HepG2 (cell line): Measurements from ENCODE around the gene RHBDD1. TPM values are rescaled to one million over a fixed set of nuclear protein-coding genes. Genes with fewer than 3 reads are reported as not detected.

Experiments used
- CREM ChIP-seq, 2 experiments: sonication (generic) in 1 of 2; formaldehyde crosslinking in 1 of 2; IDR thresholded peaks; 2 replicates each; pipeline versions ENCODE4 v1.4.0 to v1.6.1; 2016 to 2020; ENCODE audit warnings: antibody characterized with exemption in 1 of 2, mild to moderate bottlenecking in 1 of 2, missing genetic modification reagents in 1 of 2
- CSRNP1 ChIP-seq: sonication (generic); formaldehyde crosslinking; IDR thresholded peaks from 2 replicates; pipeline ENCODE4 v1.8.1; 2023; ENCODE audit warnings: mild to moderate bottlenecking, missing genetic modification reagents
- FOXA3 ChIP-seq: IDR thresholded peaks from 2 replicates; pipeline ENCODE4 v1.6.1; 2016; ENCODE audit warnings: missing genetic modification reagents, missing compliant biosample characterization
- HOXA9 ChIP-seq: sonication (generic); formaldehyde crosslinking; IDR thresholded peaks from 2 replicates; pipeline ENCODE4 v1.8.1; 2022; ENCODE audit warnings: missing genetic modification reagents, mild to moderate bottlenecking, moderate library complexity, borderline replicate concordance
- LRRFIP1 ChIP-seq: sonication (generic); formaldehyde crosslinking; conservative IDR thresholded peaks from 2 replicates; pipeline ENCODE4 v1.4.0; 2020; ENCODE audit warnings: missing genetic modification reagents
- MEIS2 ChIP-seq: sonication (generic); formaldehyde crosslinking; IDR thresholded peaks from 2 replicates; pipeline ENCODE4 v1.9.0; 2021; ENCODE audit warnings: mild to moderate bottlenecking, missing genetic modification reagents
- NCOA5 ChIP-seq: sonication (generic); formaldehyde crosslinking; IDR thresholded peaks from 2 replicates; pipeline ENCODE4 v1.4.0; 2020; ENCODE audit warnings: missing genetic modification reagents
- NFE2L1 ChIP-seq: sonication (generic); formaldehyde crosslinking; IDR thresholded peaks from 2 replicates; pipeline ENCODE4 v1.4.0; 2020; ENCODE audit warnings: missing genetic modification reagents, mild to moderate bottlenecking, borderline replicate concordance
- NPAS2 ChIP-seq: sonication (generic); formaldehyde crosslinking; IDR thresholded peaks from 2 replicates; pipeline ENCODE4 v1.8.0; 2022; ENCODE audit warnings: mild to moderate bottlenecking, missing genetic modification reagents, borderline replicate concordance
- PPARG ChIP-seq: conservative IDR thresholded peaks from 2 replicates; pipeline ENCODE4 v1.6.1; 2016; ENCODE audit warnings: missing biosample characterization, missing genetic modification reagents
- THAP9 ChIP-seq: sonication (generic); formaldehyde crosslinking; IDR thresholded peaks from 2 replicates; pipeline ENCODE4; 2020; ENCODE audit warnings: missing genetic modification reagents, mild to moderate bottlenecking, borderline replicate concordance
- ZBTB8A ChIP-seq: sonication (generic); formaldehyde crosslinking; IDR thresholded peaks from 2 replicates; pipeline ENCODE4 v1.4.0; 2020; ENCODE audit warnings: mild to moderate bottlenecking, low read depth, missing genetic modification reagents, borderline replicate concordance
- ZNF20 ChIP-seq: sonication (generic); formaldehyde crosslinking; IDR thresholded peaks from 2 replicates; pipeline ENCODE4 v1.4.0; 2020; ENCODE audit warnings: mild to moderate bottlenecking, moderate library complexity, missing genetic modification reagents
- ZNF350 ChIP-seq: sonication (generic); formaldehyde crosslinking; IDR thresholded peaks from 2 replicates; pipeline ENCODE4 v1.4.0; 2020; ENCODE audit warnings: mild to moderate bottlenecking, low read depth, missing genetic modification reagents, borderline replicate concordance
- ZNF468 ChIP-seq: sonication (generic); formaldehyde crosslinking; IDR thresholded peaks from 2 replicates; pipeline ENCODE4 v1.8.0; 2022; ENCODE audit warnings: mild to moderate bottlenecking, moderate library complexity, missing genetic modification reagents
- ZNF782 ChIP-seq: sonication (generic); formaldehyde crosslinking; IDR thresholded peaks from 2 replicates; pipeline ENCODE4 v1.4.0; 2020; ENCODE audit warnings: missing genetic modification reagents, mild to moderate bottlenecking, borderline replicate concordance
- polyA plus RNA-seq, 8 experiments: library from polyadenylated mRNA; depleted of rRNA in 3 of 8; stranded (reverse) in 7 of 8; unstranded in 1 of 8; fragments of >200 nt; fragmentation: Illumina TruSeq in 4 of 8; extraction: Trizol in 4 of 8; gene quantifications; 2 replicates each; pipeline versions ENCODE4 v1.2.1 to v1.2.3, GENCODE V29; 2011 to 2016; ENCODE audit warnings: low read depth in 4 of 8, missing spikeins in 1 of 8, mixed read lengths in 1 of 8; ENCODE audit not compliant: insufficient read depth in 1 of 8
- total RNA-seq, 5 experiments: library from RNA; depleted of rRNA; stranded (reverse); fragments of >200 nt; fragmentation: Illumina TruSeq; extraction: Trizol; gene quantifications; 2 replicates each; pipeline ENCODE4 v1.2.3, GENCODE V29; 2016; ENCODE audit warnings: low read depth in 1 of 5
- TF ChIP-seq, protein P1 (sequence below): sonication (generic); formaldehyde crosslinking; IDR thresholded peaks from 2 replicates; pipeline ENCODE4 v1.5.1; 2020; ENCODE audit warnings: missing genetic modification reagents, mild to moderate bottlenecking, borderline replicate concordance
- TF ChIP-seq, protein P2 (sequence below): IDR thresholded peaks from 2 replicates; pipeline ENCODE4 v1.6.1; 2016; ENCODE audit warnings: low read depth, borderline replicate concordance

The RHBDD1 gene
- total and polyA plus RNA-seq, 2 of the 13 experiments (the other 11 are each of a cell fraction or from before 2014, with no cell fraction given), result 8.2 to 9.5 TPM

DNA sequence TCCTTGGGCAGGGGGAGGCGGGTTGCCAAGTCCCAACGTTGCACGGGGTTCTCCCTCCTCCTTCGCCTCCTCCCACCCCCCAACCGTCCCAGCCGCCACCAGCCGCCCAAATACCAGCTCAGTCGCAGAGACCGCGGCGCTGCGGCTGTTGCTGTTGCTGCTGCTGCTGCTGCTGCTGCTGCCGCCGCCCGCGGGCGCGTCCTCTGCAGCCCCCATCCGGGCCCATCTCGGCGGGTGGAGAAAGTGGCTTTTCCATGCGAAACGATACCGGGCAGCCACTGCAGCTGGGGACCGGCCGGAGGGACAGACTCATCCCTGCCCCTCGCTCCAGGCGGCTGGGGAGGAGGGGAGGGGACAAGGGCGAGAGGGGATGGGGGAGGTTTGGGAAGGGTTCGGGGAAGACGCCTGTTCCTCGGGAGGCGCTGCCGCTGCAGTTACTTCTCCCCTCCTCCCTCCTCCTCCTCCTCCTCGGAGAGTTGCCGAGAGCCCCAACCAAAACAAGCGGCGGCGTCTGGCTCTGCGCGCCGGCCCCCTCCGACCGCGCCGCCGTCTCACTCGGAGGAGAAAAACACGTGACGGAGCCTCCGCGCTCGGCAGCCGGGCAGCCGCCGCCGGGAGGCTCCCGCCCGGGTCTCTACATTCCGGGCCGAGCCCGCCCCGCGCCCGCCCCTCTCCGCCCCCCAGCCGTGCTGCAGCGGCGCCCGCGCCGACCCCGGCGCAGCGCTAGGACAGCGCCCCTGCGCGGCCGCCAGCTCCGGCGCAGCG, 36.5 kb upstream of the RHBDD1 start, which contains the start of gene IRS1 (continued):
- TF ChIP-seq THAP9 (no peak), ZNF468 (CRISPR knock-in tag) (no peak), PPARG (CRISPR knock-in tag) (no peak), ZBTB8A (CRISPR knock-in tag) (no peak), LRRFIP1 (CRISPR knock-in tag) (no peak), MEIS2 (CRISPR knock-in tag) (peak; percentile 65), CREM (IDR thresholded peaks at IDR 0.05) (no peak), CREM (CRISPR knock-in tag; IDR thresholded peaks at IDR 0.05) (no peak), ZNF782 (CRISPR knock-in tag) (no peak), ZNF350 (CRISPR knock-in tag) (no peak), CSRNP1 (CRISPR knock-in tag) (0 out of 2 replicates have a peak, but pooled peaks have one; percentile 17), ZNF20 (no peak), NPAS2 (CRISPR knock-in tag) (no peak), FOXA3 (CRISPR knock-in tag) (no peak), NCOA5 (CRISPR knock-in tag) (no peak), NFE2L1 (no peak), HOXA9 (CRISPR knock-in tag) (no peak)
- TF ChIP-seq, protein P1, sequence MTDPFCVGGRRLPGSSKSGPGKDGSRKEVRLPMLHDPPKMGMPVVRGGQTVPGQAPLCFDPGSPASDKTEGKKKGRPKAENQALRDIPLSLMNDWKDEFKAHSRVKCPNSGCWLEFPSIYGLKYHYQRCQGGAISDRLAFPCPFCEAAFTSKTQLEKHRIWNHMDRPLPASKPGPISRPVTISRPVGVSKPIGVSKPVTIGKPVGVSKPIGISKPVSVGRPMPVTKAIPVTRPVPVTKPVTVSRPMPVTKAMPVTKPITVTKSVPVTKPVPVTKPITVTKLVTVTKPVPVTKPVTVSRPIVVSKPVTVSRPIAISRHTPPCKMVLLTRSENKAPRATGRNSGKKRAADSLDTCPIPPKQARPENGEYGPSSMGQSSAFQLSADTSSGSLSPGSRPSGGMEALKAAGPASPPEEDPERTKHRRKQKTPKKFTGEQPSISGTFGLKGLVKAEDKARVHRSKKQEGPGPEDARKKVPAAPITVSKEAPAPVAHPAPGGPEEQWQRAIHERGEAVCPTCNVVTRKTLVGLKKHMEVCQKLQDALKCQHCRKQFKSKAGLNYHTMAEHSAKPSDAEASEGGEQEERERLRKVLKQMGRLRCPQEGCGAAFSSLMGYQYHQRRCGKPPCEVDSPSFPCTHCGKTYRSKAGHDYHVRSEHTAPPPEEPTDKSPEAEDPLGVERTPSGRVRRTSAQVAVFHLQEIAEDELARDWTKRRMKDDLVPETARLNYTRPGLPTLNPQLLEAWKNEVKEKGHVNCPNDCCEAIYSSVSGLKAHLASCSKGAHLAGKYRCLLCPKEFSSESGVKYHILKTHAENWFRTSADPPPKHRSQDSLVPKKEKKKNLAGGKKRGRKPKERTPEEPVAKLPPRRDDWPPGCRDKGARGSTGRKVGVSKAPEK (CRISPR knock-in tag), result no peak; the same call in 1 of the 2 replicates
- TF ChIP-seq, protein P2, sequence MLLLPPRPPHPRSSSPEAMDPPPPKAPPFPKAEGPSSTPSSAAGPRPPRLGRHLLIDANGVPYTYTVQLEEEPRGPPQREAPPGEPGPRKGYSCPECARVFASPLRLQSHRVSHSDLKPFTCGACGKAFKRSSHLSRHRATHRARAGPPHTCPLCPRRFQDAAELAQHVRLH (CRISPR knock-in tag), result no peak
